ENCODE data around the gene SLC39A6. TPM values are rescaled to one million over a fixed set of nuclear protein-coding genes. Genes with fewer than 3 reads are reported as not detected.

Gene SLC39A6
- total RNA-seq, 1 donor from 2014 or later, result 81.3 TPM

GRCh38 chr18:36162981-36163380 is 33.8 kb upstream of the SLC39A6 start:
- Histone ChIP-seq H3K27me3 (ENCODE audit: insufficient read depth, low read length) (no peaks in the 10 kb centered on the region), H4K20me1 (ENCODE audit: insufficient read depth, low read length) (no peaks in the 10 kb centered on the region)

GRCh38 chr18:36160959-36161371 is 31.8 kb upstream of the SLC39A6 start:
- Mint-ChIP-seq H3K27me3 (ENCODE audit: low read depth, unreplicated experiment) (no peaks in the 10 kb centered on the region), H3K27ac (ENCODE audit: unreplicated experiment) (no peak overlapping the region), H3K4me1 (ENCODE audit: low read depth, unreplicated experiment) (peaks cover 19% of the 10 kb centered on the region), H3K4me3 (ENCODE audit: unreplicated experiment) (no peak overlapping the region), H3K36me3 (ENCODE audit: low read depth, unreplicated experiment) (peaks cover 22% of the 10 kb centered on the region), H3K9me3 (ENCODE audit: unreplicated experiment) (no peaks in the 10 kb centered on the region)
- Histone ChIP-seq H3K4me3 (ENCODE audit: insufficient read depth, low read depth, low read length) (no peak overlapping the region), H3K79me2 (ENCODE audit: insufficient read depth, low read length) (peaks cover 2% of the 10 kb centered on the region), H3K27ac (ENCODE audit: low read depth, low read length) (no peak overlapping the region), H2AFZ (ENCODE audit: low read depth, low read length) (no peak overlapping the region), H3K36me3 (ENCODE audit: insufficient read depth, low read length) (peaks cover 43% of the 10 kb centered on the region), H3K4me2 (ENCODE audit: low read length) (no peak overlapping the region), H4K20me1 (ENCODE audit: insufficient read depth, low read length) (no peaks in the 10 kb centered on the region), H3K9me3 (ENCODE audit: insufficient read depth, low read depth, low read length) (no peaks in the 10 kb centered on the region), H3K4me1 (ENCODE audit: insufficient read depth, low read length) (peaks cover 20% of the 10 kb centered on the region), H3K9ac (ENCODE audit: low read length) (no peak overlapping the region), H3K27me3 (ENCODE audit: insufficient read depth, low read length) (no peaks in the 10 kb centered on the region)
- FAIRE-seq, result no peak
- no peak for DNase-seq (ENCODE audit: low read depth)
- no peak for TF ChIP-seq CTCF (IDR thresholded peaks at IDR 0.05; ENCODE audit: insufficient read depth, low read depth, low read length)
- no peak for TF ChIP-seq EZH2 (IDR thresholded peaks at IDR 0.05; ENCODE audit: insufficient read depth, low read length)

More at GRCh38 chr18:36162981-36163380, 33.8 kb upstream of the SLC39A6 start:
- H3K9me3 Mint-ChIP-seq (ENCODE audit: unreplicated experiment), result no peaks in the 10 kb centered on the region
- Histone ChIP-seq H2AFZ (ENCODE audit: low read depth, low read length) (no peak overlapping the region), H3K4me3 (ENCODE audit: insufficient read depth, low read depth, low read length) (no peak overlapping the region), H3K36me3 (ENCODE audit: insufficient read depth, low read length) (peaks cover 43% of the 10 kb centered on the region), H3K79me2 (ENCODE audit: insufficient read depth, low read length) (peaks cover 2% of the 10 kb centered on the region), H3K4me2 (ENCODE audit: low read length) (no peak overlapping the region), H3K9me3 (ENCODE audit: insufficient read depth, low read depth, low read length) (no peaks in the 10 kb centered on the region), H3K9ac (ENCODE audit: low read length) (no peak overlapping the region), H3K27ac (ENCODE audit: low read depth, low read length) (no peak overlapping the region), H3K4me1 (ENCODE audit: insufficient read depth, low read length) (peaks cover 9% of the 10 kb centered on the region)
- FAIRE-seq (no peak), DNase-seq (ENCODE audit: low read depth) (peak; percentile 30)
- no peaks in the 10 kb centered on the region for H3K27me3 Mint-ChIP-seq (ENCODE audit: low read depth, unreplicated experiment)
- no peak overlapping the region for H3K4me3 Mint-ChIP-seq (ENCODE audit: unreplicated experiment)
- H3K36me3 Mint-ChIP-seq (ENCODE audit: low read depth, unreplicated experiment), result peaks cover 28% of the 10 kb centered on the region
- no peak overlapping the region for H3K27ac Mint-ChIP-seq (ENCODE audit: unreplicated experiment)
- H3K4me1 Mint-ChIP-seq (ENCODE audit: low read depth, unreplicated experiment), result peaks cover 8% of the 10 kb centered on the region
- TF ChIP-seq CTCF (IDR thresholded peaks at IDR 0.05; ENCODE audit: insufficient read depth, low read depth, low read length), result no peak
- no peak for TF ChIP-seq EZH2 (IDR thresholded peaks at IDR 0.05; ENCODE audit: insufficient read depth, low read length)

- Histone ChIP-seq H3K9me3 (ENCODE audit: insufficient read depth, low read depth, low read length) (no peaks in the 10 kb centered on the region), H4K20me1 (ENCODE audit: insufficient read depth, low read length) (no peaks in the 10 kb centered on the region), H3K9ac (ENCODE audit: low read length) (peak overlapping the region; percentile 67), H3K27me3 (ENCODE audit: insufficient read depth, low read length) (no peaks in the 10 kb centered on the region), H2AFZ (ENCODE audit: low read depth, low read length) (no peak overlapping the region), H3K4me3 (ENCODE audit: insufficient read depth, low read depth, low read length) (peak overlapping the region; percentile 9), H3K4me1 (ENCODE audit: insufficient read depth, low read length) (peaks cover 30% of the 10 kb centered on the region), H3K4me2 (ENCODE audit: low read length) (peak overlapping the region; percentile 63), H3K79me2 (ENCODE audit: insufficient read depth, low read length) (peaks cover 2% of the 10 kb centered on the region), H3K27ac (ENCODE audit: low read depth, low read length) (peak overlapping the region; percentile 91), H3K36me3 (ENCODE audit: insufficient read depth, low read length) (peaks cover 42% of the 10 kb centered on the region)
- Mint-ChIP-seq H3K9me3 (ENCODE audit: unreplicated experiment) (no peaks in the 10 kb centered on the region), H3K36me3 (ENCODE audit: low read depth, unreplicated experiment) (peaks cover 12% of the 10 kb centered on the region), H3K27me3 (ENCODE audit: low read depth, unreplicated experiment) (no peaks in the 10 kb centered on the region), H3K4me3 (ENCODE audit: unreplicated experiment) (peak overlapping the region; percentile 7), H3K4me1 (ENCODE audit: low read depth, unreplicated experiment) (peaks cover 25% of the 10 kb centered on the region), H3K27ac (ENCODE audit: unreplicated experiment) (peak overlapping the region; percentile 85)
- FAIRE-seq, result peak; percentile 80
- TF ChIP-seq EZH2 (IDR thresholded peaks at IDR 0.05; ENCODE audit: insufficient read depth, low read length) (no peak), CTCF (IDR thresholded peaks at IDR 0.05; ENCODE audit: insufficient read depth, low read depth, low read length) (no peak)
- DNase-seq (ENCODE audit: low read depth), result peak; percentile 94
These were observed 29.2 kb upstream of the SLC39A6 start for GRCh38 chr18:36158266-36158867.

Data from astrocyte (in vitro differentiated cells and primary cell).